Ishikawa (cell line): ENCODE data around the gene TBX2.

Experiments
- CEBPB ChIP-seq: IDR thresholded peaks from 2 replicates; pipeline ENCODE4 v1.6.1; 2012
- CREB1 ChIP-seq: IDR thresholded peaks from 2 replicates; pipeline ENCODE4 v1.6.1; 2012; ENCODE audit warnings: low read depth
- EGR1 ChIP-seq: IDR thresholded peaks from 2 replicates; pipeline ENCODE4 v1.6.1; 2012
- EP300 ChIP-seq: IDR thresholded peaks from 2 replicates; pipeline ENCODE4 v1.6.1; 2012; ENCODE audit warnings: borderline replicate concordance
- FOXM1 ChIP-seq: IDR thresholded peaks from 2 replicates; pipeline ENCODE4 v1.6.1; 2012; ENCODE audit warnings: low read depth, borderline replicate concordance
- MAX ChIP-seq: IDR thresholded peaks from 2 replicates; pipeline ENCODE4 v1.6.1; 2012
- NFIC ChIP-seq: IDR thresholded peaks from 2 replicates; pipeline ENCODE4 v1.6.1; 2012
- RAD21 ChIP-seq: IDR thresholded peaks from 2 replicates; pipeline ENCODE4 v1.6.1; 2012; ENCODE audit warnings: low read depth
- TAF1 ChIP-seq: IDR thresholded peaks from 2 replicates; pipeline ENCODE4 v1.6.1; 2012; ENCODE audit warnings: low read depth, mild to moderate bottlenecking
- TCF12 ChIP-seq: IDR thresholded peaks from 2 replicates; pipeline ENCODE4 v1.6.1; 2012; ENCODE audit warnings: low read depth
- TEAD4 ChIP-seq: IDR thresholded peaks from 2 replicates; pipeline ENCODE4 v1.6.1; 2012
- USF1 ChIP-seq: IDR thresholded peaks from 2 replicates; pipeline ENCODE4 v1.6.1; 2012
- YY1 ChIP-seq: IDR thresholded peaks from 2 replicates; pipeline ENCODE4 v1.6.1; 2012; ENCODE audit warnings: low read depth
- TF ChIP-seq, protein P1 (sequence below): IDR thresholded peaks from 2 replicates; pipeline ENCODE4 v1.6.1; 2012; ENCODE audit warnings: low read depth, mild to moderate bottlenecking

- TF ChIP-seq EP300 (no peak), TAF1 (no peak), YY1 (no peak), RAD21 (no peak), TCF12 (no peak), EGR1 (no peak), CREB1 (no peak), USF1 (no peak), FOXM1 (no peak), TEAD4 (no peak), MAX (no peak), CEBPB (no peak), NFIC (no peak)
- TF ChIP-seq, protein P1, sequence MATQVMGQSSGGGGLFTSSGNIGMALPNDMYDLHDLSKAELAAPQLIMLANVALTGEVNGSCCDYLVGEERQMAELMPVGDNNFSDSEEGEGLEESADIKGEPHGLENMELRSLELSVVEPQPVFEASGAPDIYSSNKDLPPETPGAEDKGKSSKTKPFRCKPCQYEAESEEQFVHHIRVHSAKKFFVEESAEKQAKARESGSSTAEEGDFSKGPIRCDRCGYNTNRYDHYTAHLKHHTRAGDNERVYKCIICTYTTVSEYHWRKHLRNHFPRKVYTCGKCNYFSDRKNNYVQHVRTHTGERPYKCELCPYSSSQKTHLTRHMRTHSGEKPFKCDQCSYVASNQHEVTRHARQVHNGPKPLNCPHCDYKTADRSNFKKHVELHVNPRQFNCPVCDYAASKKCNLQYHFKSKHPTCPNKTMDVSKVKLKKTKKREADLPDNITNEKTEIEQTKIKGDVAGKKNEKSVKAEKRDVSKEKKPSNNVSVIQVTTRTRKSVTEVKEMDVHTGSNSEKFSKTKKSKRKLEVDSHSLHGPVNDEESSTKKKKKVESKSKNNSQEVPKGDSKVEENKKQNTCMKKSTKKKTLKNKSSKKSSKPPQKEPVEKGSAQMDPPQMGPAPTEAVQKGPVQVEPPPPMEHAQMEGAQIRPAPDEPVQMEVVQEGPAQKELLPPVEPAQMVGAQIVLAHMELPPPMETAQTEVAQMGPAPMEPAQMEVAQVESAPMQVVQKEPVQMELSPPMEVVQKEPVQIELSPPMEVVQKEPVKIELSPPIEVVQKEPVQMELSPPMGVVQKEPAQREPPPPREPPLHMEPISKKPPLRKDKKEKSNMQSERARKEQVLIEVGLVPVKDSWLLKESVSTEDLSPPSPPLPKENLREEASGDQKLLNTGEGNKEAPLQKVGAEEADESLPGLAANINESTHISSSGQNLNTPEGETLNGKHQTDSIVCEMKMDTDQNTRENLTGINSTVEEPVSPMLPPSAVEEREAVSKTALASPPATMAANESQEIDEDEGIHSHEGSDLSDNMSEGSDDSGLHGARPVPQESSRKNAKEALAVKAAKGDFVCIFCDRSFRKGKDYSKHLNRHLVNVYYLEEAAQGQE = no peak
These were observed 9.2 kb upstream of the TBX2 start for GRCh38 chr17:61390479-61390791.
